Measurements from ENCODE around the gene UGT1A8.
"Not testable (repeated sequence)": the region's sequence is repeated elsewhere in the genome, so short reads cannot be mapped to it uniquely, and the experiment has no call there.

GRCh38 chr2:233751212-233752009, 134.0 kb downstream of the UGT1A8 start:
- TF ChIP-seq, protein P1, sequence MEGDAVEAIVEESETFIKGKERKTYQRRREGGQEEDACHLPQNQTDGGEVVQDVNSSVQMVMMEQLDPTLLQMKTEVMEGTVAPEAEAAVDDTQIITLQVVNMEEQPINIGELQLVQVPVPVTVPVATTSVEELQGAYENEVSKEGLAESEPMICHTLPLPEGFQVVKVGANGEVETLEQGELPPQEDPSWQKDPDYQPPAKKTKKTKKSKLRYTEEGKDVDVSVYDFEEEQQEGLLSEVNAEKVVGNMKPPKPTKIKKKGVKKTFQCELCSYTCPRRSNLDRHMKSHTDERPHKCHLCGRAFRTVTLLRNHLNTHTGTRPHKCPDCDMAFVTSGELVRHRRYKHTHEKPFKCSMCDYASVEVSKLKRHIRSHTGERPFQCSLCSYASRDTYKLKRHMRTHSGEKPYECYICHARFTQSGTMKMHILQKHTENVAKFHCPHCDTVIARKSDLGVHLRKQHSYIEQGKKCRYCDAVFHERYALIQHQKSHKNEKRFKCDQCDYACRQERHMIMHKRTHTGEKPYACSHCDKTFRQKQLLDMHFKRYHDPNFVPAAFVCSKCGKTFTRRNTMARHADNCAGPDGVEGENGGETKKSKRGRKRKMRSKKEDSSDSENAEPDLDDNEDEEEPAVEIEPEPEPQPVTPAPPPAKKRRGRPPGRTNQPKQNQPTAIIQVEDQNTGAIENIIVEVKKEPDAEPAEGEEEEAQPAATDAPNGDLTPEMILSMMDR (IDR thresholded peaks at IDR 0.05) = not testable (repeated sequence)
- not testable (repeated sequence) for TF ChIP-seq POLR2A (IDR thresholded peaks at IDR 0.05)

All from heart left ventricle (tissue), 13 donors.